CD1c-positive myeloid dendritic cell (primary cell): ENCODE data around the gene SLC12A4.
"Not testable (repeated sequence)": the region's sequence is repeated elsewhere in the genome, so short reads cannot be mapped to it uniquely, and the experiment has no call there.

Source experiments
- DNase-seq: peaks from one replicate; pipeline ENCODE4 v3.0.0-alpha.2; 2016; ENCODE audit errors: extremely low spot score

Gene SLC12A4

GRCh38 chr16:67968400-67969253, at the start of gene SLC12A4:
SLC12A4 (minus strand) TSS chr16:67968637; CDS start chr16:67968553, 84 bp downstream.
- DNase-seq = peak; percentile 81

GRCh38 chr16:68015681-68016080, 47.2 kb upstream of the SLC12A4 start, which contains the start of gene DPEP2NB:
DPEP2NB (minus strand) TSS chr16:68015911; CDS start chr16:68015770, 141 bp downstream.
- DNase-seq = no peak

- DNase-seq = peak; percentile 40
Observed at GRCh38 chr16:68013440-68013839, 45.0 kb upstream of the SLC12A4 start.

GRCh38 chr16:68009872-68010271, 41.4 kb upstream of the SLC12A4 start:
- DNase-seq = not testable (repeated sequence)

- no peak for DNase-seq
Observed at GRCh38 chr16:68009157-68009735, 40.8 kb upstream of the SLC12A4 start.

- DNase-seq = peak; percentile 94
Observed at GRCh38 chr16:68005786-68006286, 37.4 kb upstream of the SLC12A4 start.

GRCh38 chr16:68005211-68005610, 36.8 kb upstream of the SLC12A4 start:
- DNase-seq = peak; percentile 53

GRCh38 chr16:68003031-68003430, 34.6 kb upstream of the SLC12A4 start:
- no peak for DNase-seq

GRCh38 chr16:68000450-68000849, 32.0 kb upstream of the SLC12A4 start:
- DNase-seq = peak; percentile 66

- peak; percentile 71 for DNase-seq
Observed at GRCh38 chr16:67999985-68000384, 31.5 kb upstream of the SLC12A4 start.

- peak; percentile 86 for DNase-seq
Observed at GRCh38 chr16:67998779-67999688, 30.6 kb upstream of the SLC12A4 start, which contains the start of gene DPEP2. DPEP2 (minus strand) TSS chr16:67999484; CDS start chr16:67993212, 6,272 bp downstream.

GRCh38 chr16:67998231-67998778, 29.9 kb upstream of the SLC12A4 start:
- DNase-seq = not testable (repeated sequence)

- no peak for DNase-seq
Observed at GRCh38 chr16:67996666-67997065, 28.2 kb upstream of the SLC12A4 start.

GRCh38 chr16:67995423-67995822, 27.0 kb upstream of the SLC12A4 start:
- DNase-seq = peak; percentile 68

- not testable (repeated sequence) for DNase-seq
Observed at GRCh38 chr16:67994040-67994408, 25.6 kb upstream of the SLC12A4 start.

GRCh38 chr16:67993207-67994039, 25.0 kb upstream of the SLC12A4 start:
- peak; percentile 90 for DNase-seq

GRCh38 chr16:67992661-67993206, 24.3 kb upstream of the SLC12A4 start:
- DNase-seq = no peak

- DNase-seq = no peak
Observed at GRCh38 chr16:67990018-67990386, 21.6 kb upstream of the SLC12A4 start.

GRCh38 chr16:67989322-67990017, 21.0 kb upstream of the SLC12A4 start:
- no peak for DNase-seq

GRCh38 chr16:67988675-67989074, 20.2 kb upstream of the SLC12A4 start:
- no peak for DNase-seq
